CD14-positive monocyte (primary cell): ENCODE data around the gene TSPAN11. TPM values are rescaled to one million over a fixed set of nuclear protein-coding genes. Genes with fewer than 3 reads are reported as not detected.

Source experiments
- DNase-seq, 3 donors: peaks; one replicate each; pipeline ENCODE4 v3.0.0-alpha.2; 2011 to 2022
- H2AFZ ChIP-seq: 2 replicates; pipeline ENCODE4 v1.6.0; 2012; ENCODE audit warnings: mild to moderate bottlenecking, low read depth, low read length, inconsistent platforms; ENCODE audit not compliant: insufficient read depth, poor library complexity, severe bottlenecking
- H3K27ac ChIP-seq, 2 donors: 1 replicate in 1 of 2; 2 replicates in 1 of 2; pipeline ENCODE4 v1.5.1; 2012 to 2013; ENCODE audit warnings: low read length in 2 of 2, control low read depth in 1 of 2, inconsistent platforms in 1 of 2, low read depth in 1 of 2, mild to moderate bottlenecking in 1 of 2
- H3K27me3 ChIP-seq, 2 donors: one replicate each; pipeline versions ENCODE4 v1.6.0 to v1.6.1; 2011 to 2013; ENCODE audit warnings: low read length in 2 of 2; ENCODE audit not compliant: control insufficient read depth in 2 of 2, insufficient read depth in 2 of 2
- H3K36me3 ChIP-seq, 2 donors: replicated peaks in 1 of 2; 1 replicate in 1 of 2; 2 replicates in 1 of 2; pipeline versions ENCODE4 v1.5.1 to v1.6.1; 2012 to 2013; ENCODE audit warnings: low read length in 2 of 2, control low read depth in 1 of 2, inconsistent platforms in 1 of 2, mild to moderate bottlenecking in 1 of 2; ENCODE audit not compliant: insufficient read depth in 2 of 2, control insufficient read depth in 1 of 2
- H3K4me1 ChIP-seq, 2 donors: 1 replicate in 1 of 2; 2 replicates in 1 of 2; pipeline versions ENCODE4 v1.5.1 to v1.6.1; 2012 to 2013; ENCODE audit warnings: low read length in 2 of 2, control low read depth in 1 of 2, inconsistent platforms in 1 of 2, mild to moderate bottlenecking in 1 of 2, moderate library complexity in 1 of 2; ENCODE audit not compliant: insufficient read depth in 2 of 2, control insufficient read depth in 1 of 2
- H3K4me2 ChIP-seq: replicated peaks from 2 replicates; pipeline ENCODE3; 2012; ENCODE audit warnings: low read length, moderate library complexity, mild to moderate bottlenecking; ENCODE audit not compliant: poor library complexity, severe bottlenecking; ENCODE audit errors: extremely low read depth
- H3K4me3 ChIP-seq, 3 experiments: fragments of 200-600 bp in 1 of 3; sonication (generic) in 1 of 3; replicated peaks in 1 of 3; 1 replicate in 2 of 3; 2 replicates in 1 of 3; pipeline ENCODE4 v1.5.1; 2011 to 2013; ENCODE audit warnings: low read length in 3 of 3, mild to moderate bottlenecking in 3 of 3, control low read depth in 2 of 3, low read depth in 2 of 3, inconsistent platforms in 1 of 3, moderate library complexity in 1 of 3
- H3K79me2 ChIP-seq: 2 replicates; pipeline ENCODE4 v1.6.0; 2012; ENCODE audit warnings: mild to moderate bottlenecking, control low read depth, inconsistent platforms, low read length, moderate library complexity; ENCODE audit not compliant: insufficient read depth
- H3K9ac ChIP-seq: 2 replicates; pipeline ENCODE4 v1.6.0; 2017; ENCODE audit warnings: low read length, mild to moderate bottlenecking; ENCODE audit not compliant: insufficient read depth, poor library complexity, severe bottlenecking
- H3K9me3 ChIP-seq, 2 donors: replicated peaks in 1 of 2; 1 replicate in 1 of 2; 2 replicates in 1 of 2; pipeline versions ENCODE4 v1.5.1 to v1.6.1; 2012 to 2013; ENCODE audit warnings: low read length in 2 of 2, control low read depth in 1 of 2; ENCODE audit not compliant: control insufficient read depth in 1 of 2, insufficient read depth in 1 of 2
- H4K20me1 ChIP-seq: 2 replicates; pipeline ENCODE4 v1.6.0; 2012; ENCODE audit warnings: mild to moderate bottlenecking, low read length, control low read depth, moderate library complexity; ENCODE audit not compliant: insufficient read depth
- H3K27ac Mint-ChIP-seq, 7 donors: one replicate each; pipeline ENCODE4 v1.8.0; 2020; ENCODE audit warnings: mild to moderate bottlenecking in 7 of 7, mixed read lengths in 7 of 7, moderate library complexity in 6 of 7, inconsistent platforms in 2 of 7
- H3K27me3 Mint-ChIP-seq, 3 donors: one replicate each; pipeline ENCODE4 v1.8.0; 2021 to 2022; ENCODE audit warnings: low read depth in 3 of 3, mild to moderate bottlenecking in 3 of 3, mixed read lengths in 3 of 3, moderate library complexity in 3 of 3, inconsistent platforms in 1 of 3
- H3K36me3 Mint-ChIP-seq, 2 donors: one replicate each; pipeline ENCODE4 v1.8.0; 2020; ENCODE audit warnings: mixed read lengths in 2 of 2, inconsistent platforms in 1 of 2, mild to moderate bottlenecking in 1 of 2
- H3K4me1 Mint-ChIP-seq: one replicate; pipeline ENCODE4 v1.8.0; 2020; ENCODE audit warnings: mild to moderate bottlenecking, mixed read lengths
- H3K4me3 Mint-ChIP-seq, 2 donors: one replicate each; pipeline ENCODE4 v1.8.0; 2020; ENCODE audit warnings: mild to moderate bottlenecking in 2 of 2, mixed read lengths in 2 of 2, moderate library complexity in 1 of 2
- H3K9me3 Mint-ChIP-seq, 7 donors: one replicate each; pipeline ENCODE4 v1.8.0; 2020 to 2022; ENCODE audit warnings: mixed read lengths in 7 of 7, mild to moderate bottlenecking in 6 of 7, moderate library complexity in 6 of 7, inconsistent platforms in 2 of 7
- WGBS: methylation state at CpG from one replicate; pipeline ENCODE4 v1.1.5; 2013; ENCODE audit warnings: missing lambda C conversion rate; ENCODE audit not compliant: insufficient coverage; 5-methylcytosine and 5-hydroxymethylcytosine counted together
- intact Hi-C, 2 donors: fragments of 100-400 bp; cut with micrococcal nuclease; formaldehyde crosslinking; loops; one replicate each; pipeline versions ENCODE4 v1.15.0 to v1.15.1; 2023
- polyA plus RNA-seq, 3 donors: library from polyadenylated mRNA; depleted of rRNA in 1 of 3; unstranded in 2 of 3; stranded (reverse) in 1 of 3; fragments of 300-500 nt in 2 of 3; fragments of >200 nt in 1 of 3; fragmentation: Illumina TruSeq in 2 of 3; gene quantifications; 1 replicate in 2 of 3; 2 replicates in 1 of 3; pipeline ENCODE4 v1.2.3, GENCODE V29; 2012 to 2021
- TF ChIP-seq, protein P1 (sequence below): fragments of 200-600 bp; IDR thresholded peaks from one replicate; pipeline ENCODE4 v1.8.0; 2022; ENCODE audit warnings: antibody characterized with exemption, mild to moderate bottlenecking

Gene TSPAN11
- polyA plus RNA-seq, 3 donors, result not detected

DNA sequence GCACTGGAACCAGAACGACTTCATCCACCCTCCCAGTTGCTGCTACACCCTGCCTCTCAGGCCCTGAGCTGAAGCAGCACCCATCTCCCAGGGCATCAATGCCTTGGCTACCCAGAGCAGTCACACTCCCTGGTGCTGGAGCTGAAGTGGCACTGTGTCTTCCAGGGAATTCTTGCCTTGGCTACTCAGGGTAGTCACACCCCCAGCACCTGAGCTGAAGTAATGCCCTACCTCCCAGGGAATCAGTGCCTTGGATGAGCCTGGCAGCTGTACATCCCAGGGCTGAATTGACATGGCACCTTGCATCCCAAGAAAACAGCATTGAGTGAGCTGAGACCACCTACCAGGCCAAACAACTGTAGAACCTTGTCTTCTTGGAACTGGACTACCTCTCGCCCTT lies 41.2 kb upstream of the TSPAN11 start:
- no peak overlapping the region for H2AFZ ChIP-seq
- intact Hi-C loops, result no loop called here
- H3K27ac Mint-ChIP-seq, result no peak overlapping the region
- TF ChIP-seq, protein P1, sequence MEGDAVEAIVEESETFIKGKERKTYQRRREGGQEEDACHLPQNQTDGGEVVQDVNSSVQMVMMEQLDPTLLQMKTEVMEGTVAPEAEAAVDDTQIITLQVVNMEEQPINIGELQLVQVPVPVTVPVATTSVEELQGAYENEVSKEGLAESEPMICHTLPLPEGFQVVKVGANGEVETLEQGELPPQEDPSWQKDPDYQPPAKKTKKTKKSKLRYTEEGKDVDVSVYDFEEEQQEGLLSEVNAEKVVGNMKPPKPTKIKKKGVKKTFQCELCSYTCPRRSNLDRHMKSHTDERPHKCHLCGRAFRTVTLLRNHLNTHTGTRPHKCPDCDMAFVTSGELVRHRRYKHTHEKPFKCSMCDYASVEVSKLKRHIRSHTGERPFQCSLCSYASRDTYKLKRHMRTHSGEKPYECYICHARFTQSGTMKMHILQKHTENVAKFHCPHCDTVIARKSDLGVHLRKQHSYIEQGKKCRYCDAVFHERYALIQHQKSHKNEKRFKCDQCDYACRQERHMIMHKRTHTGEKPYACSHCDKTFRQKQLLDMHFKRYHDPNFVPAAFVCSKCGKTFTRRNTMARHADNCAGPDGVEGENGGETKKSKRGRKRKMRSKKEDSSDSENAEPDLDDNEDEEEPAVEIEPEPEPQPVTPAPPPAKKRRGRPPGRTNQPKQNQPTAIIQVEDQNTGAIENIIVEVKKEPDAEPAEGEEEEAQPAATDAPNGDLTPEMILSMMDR, result no peak
- WGBS, result 75% methylated on average over 2 of the region's 2 CpGs
- H3K4me1 ChIP-seq, result no peaks in the 10 kb centered on the region
- no peak overlapping the region for H3K4me3 ChIP-seq
- H3K4me3 Mint-ChIP-seq, result no peak overlapping the region
- no peaks in the 10 kb centered on the region for H3K79me2 ChIP-seq
- H3K4me1 Mint-ChIP-seq, result no peaks in the 10 kb centered on the region
- peaks cover 13 to 14% of the 10 kb centered on the region in 2 donors for H3K9me3 ChIP-seq
- H3K27ac ChIP-seq, result no peak overlapping the region
- no peaks in the 10 kb centered on the region for H3K27me3 ChIP-seq
- no peaks in the 10 kb centered on the region for H4K20me1 ChIP-seq
- H3K4me2 ChIP-seq, result no peak overlapping the region
- peaks cover 10 to 35% (median 25%) of the 10 kb centered on the region in 7 donors for H3K9me3 Mint-ChIP-seq
- no peak overlapping the region for H3K9ac ChIP-seq
- no peaks in the 10 kb centered on the region for H3K36me3 ChIP-seq
- no peaks in the 10 kb centered on the region for H3K36me3 Mint-ChIP-seq
- peaks cover 1 to 2% (median 1%) of the 10 kb centered on the region in 3 donors for H3K27me3 Mint-ChIP-seq
- no peak for DNase-seq

DNA sequence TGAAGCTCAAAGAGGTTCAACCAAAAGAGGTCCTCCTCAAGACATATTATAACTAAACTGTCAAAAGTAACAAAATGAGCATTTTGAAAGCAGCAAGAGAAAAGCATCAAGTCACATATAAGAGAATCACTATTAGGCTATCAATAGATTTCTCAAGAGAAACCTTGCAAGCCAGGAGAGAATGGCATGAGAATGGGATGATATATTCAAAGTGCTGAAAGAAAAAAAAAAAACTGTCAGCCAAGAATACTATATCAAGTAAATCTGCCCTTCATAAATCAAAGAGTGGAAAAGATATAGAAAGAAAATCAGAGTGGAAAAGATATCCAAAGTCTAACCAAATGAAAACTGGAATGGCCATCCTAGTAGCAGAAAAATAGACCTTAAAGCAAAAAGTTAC lies 39.3 kb upstream of the TSPAN11 start:
- Histone ChIP-seq H3K4me1 (no peaks in the 10 kb centered on the region), H3K9me3 (peaks cover 13 to 14% of the 10 kb centered on the region in 2 donors), H3K9ac (no peak overlapping the region), H3K79me2 (no peaks in the 10 kb centered on the region), H3K36me3 (no peaks in the 10 kb centered on the region), H3K27me3 (no peaks in the 10 kb centered on the region), H3K4me2 (no peak overlapping the region), H3K4me3 (no peak overlapping the region), H2AFZ (no peak overlapping the region), H4K20me1 (no peaks in the 10 kb centered on the region), H3K27ac (no peak overlapping the region)
- intact Hi-C loops, result no loop called here
- no peak overlapping the region for H3K27ac Mint-ChIP-seq
- DNase-seq, result no peak
- H3K27me3 Mint-ChIP-seq, result peaks cover 0 to 3% (median 1%) of the 10 kb centered on the region in 3 donors
- H3K36me3 Mint-ChIP-seq, result no peaks in the 10 kb centered on the region
- no peak overlapping the region for H3K4me3 Mint-ChIP-seq
- TF ChIP-seq, protein P1, result no peak
- H3K4me1 Mint-ChIP-seq, result no peaks in the 10 kb centered on the region
- H3K9me3 Mint-ChIP-seq, result peaks cover 10 to 41% (median 28%) of the 10 kb centered on the region in 7 donors
